H9 (cell line): Measurements from ENCODE around the gene SEMA4C. TPM values are rescaled to one million over a fixed set of nuclear protein-coding genes. Genes with fewer than 3 reads are reported as not detected.
A peak's percentile ranks its signal among the peaks of the same experiment; 100 is the strongest.

ENCODE experiments used
- DNase-seq: peaks from one replicate; pipeline ENCODE4 v3.0.0-alpha.2; 2017
- H2AFZ ChIP-seq: one replicate; pipeline ENCODE4 v1.6.1; 2013; ENCODE audit warnings: mild to moderate bottlenecking, low read length, control low read depth, moderate library complexity
- H2AK5ac ChIP-seq: 2 replicates; pipeline ENCODE4 v1.6.1; 2013; ENCODE audit warnings: low read length, control low read depth, mixed read lengths; ENCODE audit not compliant: insufficient read length
- H2BK120ac ChIP-seq: one replicate; pipeline ENCODE4 v1.6.1; 2013; ENCODE audit warnings: low read depth, mild to moderate bottlenecking, low read length, control low read depth, inconsistent platforms; ENCODE audit not compliant: poor library complexity, severe bottlenecking
- H2BK12ac ChIP-seq: 2 replicates; pipeline ENCODE4 v1.6.1; 2013; ENCODE audit warnings: low read length, control low read depth, mixed read lengths, low read depth; ENCODE audit not compliant: insufficient read length
- H2BK15ac ChIP-seq: 2 replicates; pipeline ENCODE4 v1.6.1; 2013; ENCODE audit warnings: low read depth, low read length, control low read depth
- H2BK20ac ChIP-seq: one replicate; pipeline ENCODE4 v1.6.1; 2013; ENCODE audit warnings: low read depth, mild to moderate bottlenecking, low read length, control low read depth, inconsistent platforms; ENCODE audit not compliant: poor library complexity, severe bottlenecking
- H2BK5ac ChIP-seq: 2 replicates; pipeline ENCODE4 v1.6.1; 2013; ENCODE audit warnings: low read length, control low read depth, mixed read lengths; ENCODE audit not compliant: insufficient read length
- H3K14ac ChIP-seq: 2 replicates; pipeline ENCODE4 v1.6.1; 2013; ENCODE audit warnings: low read length, control low read depth; ENCODE audit not compliant: insufficient read depth
- H3K18ac ChIP-seq: 2 replicates; pipeline ENCODE4 v1.6.1; 2013; ENCODE audit warnings: low read depth, mild to moderate bottlenecking, mixed read lengths, low read length, control low read depth; ENCODE audit not compliant: insufficient read length
- H3K23ac ChIP-seq: 2 replicates; pipeline ENCODE4 v1.6.1; 2013; ENCODE audit warnings: low read length, control low read depth, mixed read lengths, low read depth; ENCODE audit not compliant: insufficient read length
- H3K23me2 ChIP-seq: 2 replicates; pipeline ENCODE4 v1.6.1; 2013; ENCODE audit warnings: low read depth, mild to moderate bottlenecking, mixed read lengths, low read length, control low read depth; ENCODE audit not compliant: insufficient read length, poor library complexity, severe bottlenecking
- H3K27ac ChIP-seq: 2 replicates; pipeline ENCODE4 v1.5.1; 2013; ENCODE audit warnings: low read length, control low read depth, mixed read lengths, low read depth; ENCODE audit not compliant: insufficient read length
- H3K27me3 ChIP-seq: 2 replicates; pipeline ENCODE4 v1.6.1; 2013; ENCODE audit warnings: low read length, control low read depth, inconsistent platforms; ENCODE audit not compliant: insufficient read depth
- H3K4ac ChIP-seq: 2 replicates; pipeline ENCODE4 v1.6.1; 2013; ENCODE audit warnings: low read depth, mild to moderate bottlenecking, control low read depth, inconsistent platforms, low read length, moderate library complexity
- H3K4me1 ChIP-seq: 2 replicates; pipeline ENCODE4 v1.6.1; 2013; ENCODE audit warnings: low read length, control low read depth, inconsistent platforms; ENCODE audit not compliant: insufficient read depth
- H3K4me2 ChIP-seq: 2 replicates; pipeline ENCODE4 v1.6.1; 2013; ENCODE audit warnings: low read length, control low read depth, mixed read lengths; ENCODE audit not compliant: insufficient read length, insufficient read depth
- H3K56ac ChIP-seq: 2 replicates; pipeline ENCODE4 v1.6.1; 2013; ENCODE audit warnings: low read depth, mild to moderate bottlenecking, mixed read lengths, low read length, control low read depth; ENCODE audit not compliant: insufficient read length
- H3K79me1 ChIP-seq: 2 replicates; pipeline ENCODE4 v1.6.1; 2013; ENCODE audit warnings: low read depth, mild to moderate bottlenecking, moderate library complexity, low read length, control low read depth, inconsistent platforms; ENCODE audit not compliant: insufficient read depth, poor library complexity, severe bottlenecking
- H3K79me2 ChIP-seq: 2 replicates; pipeline ENCODE4 v1.6.1; 2013; ENCODE audit warnings: low read length, control low read depth, inconsistent platforms; ENCODE audit not compliant: insufficient read depth
- H3K9ac ChIP-seq: 2 replicates; pipeline ENCODE4 v1.6.1; 2013; ENCODE audit warnings: low read length, control low read depth, mixed read lengths; ENCODE audit not compliant: insufficient read length; ENCODE audit errors: extremely low read depth
- H3K9me3 ChIP-seq: one replicate; pipeline ENCODE4 v1.6.1; 2013; ENCODE audit warnings: low read depth, low read length, inconsistent platforms; ENCODE audit not compliant: control insufficient read depth
- H3T11ph ChIP-seq: one replicate; pipeline ENCODE4 v1.6.1; 2013; ENCODE audit warnings: mild to moderate bottlenecking, low read length, control low read depth, inconsistent platforms
- H4K20me1 ChIP-seq: one replicate; pipeline ENCODE4 v1.6.1; 2013; ENCODE audit not compliant: control insufficient read depth, insufficient read length, insufficient read depth
- H4K5ac ChIP-seq: 2 replicates; pipeline ENCODE4 v1.6.1; 2013; ENCODE audit warnings: low read depth, mild to moderate bottlenecking, mixed read lengths, low read length, control low read depth; ENCODE audit not compliant: insufficient read length
- H4K8ac ChIP-seq: replicated peaks from 2 replicates; pipeline ENCODE4 v1.6.1; 2013; ENCODE audit warnings: low read length, control low read depth, mixed read lengths, low read depth; ENCODE audit not compliant: insufficient read length
- H4K91ac ChIP-seq: 2 replicates; pipeline ENCODE4 v1.6.1; 2013; ENCODE audit warnings: low read depth, mild to moderate bottlenecking, moderate library complexity, mixed read lengths, low read length, control low read depth; ENCODE audit not compliant: insufficient read length
- H3K27ac Mint-ChIP-seq, 3 experiments: 2 replicates in 2 of 3; 3 replicates in 1 of 3; pipeline ENCODE4 v1.8.0; 2020 to 2021; ENCODE audit warnings: mixed read lengths in 3 of 3, mild to moderate bottlenecking in 1 of 3, moderate library complexity in 1 of 3
- H3K27me3 Mint-ChIP-seq: 2 replicates; pipeline ENCODE4 v1.8.0; 2021; ENCODE audit warnings: low read depth, mild to moderate bottlenecking, moderate library complexity, mixed read lengths
- H3K36me3 Mint-ChIP-seq, 3 experiments: 2 replicates in 2 of 3; 3 replicates in 1 of 3; pipeline ENCODE4 v1.8.0; 2020 to 2021; ENCODE audit warnings: low read depth in 3 of 3, mixed read lengths in 3 of 3; ENCODE audit not compliant: insufficient read depth in 1 of 3
- H3K4me1 Mint-ChIP-seq, 2 experiments: 2 replicates each; pipeline ENCODE4 v1.8.0; 2020; ENCODE audit warnings: mixed read lengths in 2 of 2
- H3K4me3 Mint-ChIP-seq, 2 experiments: 2 replicates in 1 of 2; 3 replicates in 1 of 2; pipeline ENCODE4 v1.8.0; 2020 to 2021; ENCODE audit warnings: mild to moderate bottlenecking in 2 of 2, mixed read lengths in 2 of 2, moderate library complexity in 1 of 2
- H3K9me3 Mint-ChIP-seq, 2 experiments: 2 replicates in 1 of 2; 3 replicates in 1 of 2; pipeline ENCODE4 v1.8.0; 2020; ENCODE audit warnings: mild to moderate bottlenecking in 2 of 2, mixed read lengths in 2 of 2, moderate library complexity in 1 of 2
- CTCF ChIP-seq: fragments of 200-600 bp; sonication (generic); conservative IDR thresholded peaks from 3 replicates; pipeline ENCODE4 v1.8.0; 2021; ENCODE audit warnings: antibody characterized with exemption, mild to moderate bottlenecking
- WGBS: extraction: QIAGEN DNeasy Blood & Tissue Kit; methylation state at CpG from one replicate; pipeline ENCODE4 v1.1.7; 2013; ENCODE audit warnings: missing lambda C conversion rate, low lambda C conversion rate, mixed read lengths; ENCODE audit not compliant: insufficient read length; ENCODE audit errors: extremely low coverage; 5-methylcytosine and 5-hydroxymethylcytosine counted together
- long read RNA-seq: library from polyadenylated mRNA; unstranded; transcript quantifications from one replicate; pipeline ENCODE4 v2.0.0, GENCODE V29; 2020
- total RNA-seq: library from RNA; stranded (reverse); gene quantifications from 2 replicates; pipeline ENCODE4 v1.2.1, GENCODE V29; 2021

SEMA4C gene
- 81.6 and 87.2 TPM in 2 replicates for total RNA-seq
- long read RNA-seq, partial matches to known transcripts, result 31 of 38 reads
- long read RNA-seq, other reads (novel, unspliced or antisense), result 6 of 38 reads

DNA sequence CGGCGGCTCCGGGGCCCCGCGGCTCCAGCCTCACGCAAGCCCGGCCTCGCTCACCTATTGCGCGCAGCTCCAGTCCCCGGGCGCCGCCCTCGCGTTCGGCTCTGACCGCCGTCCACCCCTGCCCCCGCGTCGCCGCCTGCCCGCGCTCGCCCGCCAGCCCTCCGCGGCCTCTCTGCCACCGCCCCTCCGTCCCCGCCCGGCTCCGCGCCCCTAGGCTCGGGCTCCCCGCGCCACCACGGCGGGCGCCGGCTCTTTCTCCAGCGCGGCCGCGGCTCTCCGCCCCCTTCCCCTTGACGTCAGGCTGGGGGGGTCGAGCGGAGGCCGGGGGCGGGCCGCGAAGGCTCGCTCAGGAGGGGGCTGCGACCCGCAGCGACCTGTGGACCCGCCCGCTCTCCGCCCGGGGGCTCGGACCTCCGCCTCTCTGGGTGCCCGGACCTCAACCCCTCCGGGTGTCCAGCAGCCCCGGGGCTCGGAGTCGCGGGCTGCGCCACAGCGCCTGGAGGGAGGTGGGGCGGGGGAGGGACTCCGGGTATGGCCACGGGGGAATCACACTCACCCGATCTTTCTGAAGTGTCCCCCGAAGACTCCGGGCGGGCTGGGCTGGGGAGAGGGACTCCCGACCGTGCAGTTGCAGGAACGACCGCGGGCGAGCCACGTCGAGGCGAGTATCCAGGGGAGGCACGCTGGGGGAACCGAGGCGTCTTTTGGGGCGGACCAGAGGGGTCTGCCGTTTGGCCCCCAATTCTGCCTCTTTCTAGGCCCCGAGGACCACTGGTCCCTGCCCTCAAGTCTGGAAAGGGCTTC is at the start of gene SEMA4C:
Gene SEMA4C, minus strand, starts transcription at position 259 of the 804 bp plus-strand sequence. CDS start 2,194 bp downstream, outside the sequence.
- H3K9me3 Mint-ChIP-seq, result no peaks in the 10 kb centered on the region
- Histone ChIP-seq H2BK15ac (no peak within 1 kb of the TSS), H2BK120ac (no peak within 1 kb of the TSS), H3K23ac (no peak within 1 kb of the TSS), H3K4me1 (peaks cover 3% of the 10 kb centered on the region; the same call in 1 of the 2 replicates), H3T11ph (no peak within 1 kb of the TSS), H2BK20ac (no peak within 1 kb of the TSS), H2BK12ac (no peak within 1 kb of the TSS), H2AFZ (no peak within 1 kb of the TSS), H2AK5ac (no peak within 1 kb of the TSS), H4K20me1 (no peaks in the 10 kb centered on the region), H3K9ac (peak within 1 kb of the TSS; percentile 57), H3K9me3 (no peaks in the 10 kb centered on the region), H4K8ac (no peak within 1 kb of the TSS), H3K23me2 (peaks cover 16% of the 10 kb centered on the region), H3K4ac (no peak within 1 kb of the TSS), H3K4me2 (peak within 1 kb of the TSS; percentile 79), H3K79me1 (peaks cover 10% of the 10 kb centered on the region), H3K14ac (peak within 1 kb of the TSS; percentile 96), H4K5ac (no peak within 1 kb of the TSS), H3K79me2 (peaks cover 10% of the 10 kb centered on the region; the same call in 1 of the 2 replicates), H3K18ac (peak within 1 kb of the TSS; percentile 78), H2BK5ac (no peak within 1 kb of the TSS), H4K91ac (no peak within 1 kb of the TSS), H3K27me3 (no peaks in the 10 kb centered on the region), H3K27ac (no peak within 1 kb of the TSS), H3K56ac (no peak within 1 kb of the TSS)
- no CpG with 5 or more reads among the region's 93 CpGs for WGBS
- peak within 1 kb of the TSS; percentile 84 to 85 for H3K4me3 Mint-ChIP-seq
- H3K27me3 Mint-ChIP-seq, result no peaks in the 10 kb centered on the region; the same call in 1 of the 2 replicates
- DNase-seq, result no peak
- peaks cover 10 to 28% (median 21%) of the 10 kb centered on the region in 3 experiments for H3K36me3 Mint-ChIP-seq
- no peak for TF ChIP-seq CTCF
- peak within 1 kb of the TSS in 2 of 3 experiments; percentile 44 to 52; a peak in 1 of 7 replicates for H3K27ac Mint-ChIP-seq
- H3K4me1 Mint-ChIP-seq, result peaks cover 35 to 45% of the 10 kb centered on the region in 2 experiments
